LHCN-M2 (cell line): ENCODE measurements around the gene TRAPPC12. TPM values are rescaled to one million over a fixed set of nuclear protein-coding genes. Genes with fewer than 3 reads are reported as not detected.
A peak's percentile ranks its signal among the peaks of the same experiment; 100 is the strongest.

Experiments
- DNase-seq: peaks from one replicate; pipeline ENCODE4 v3.0.0-alpha.2; 2012; ENCODE audit warnings: low read depth
- total RNA-seq: library from RNA; depleted of rRNA; stranded (reverse); fragments of >200 nt; gene quantifications from 2 replicates; pipeline ENCODE4 v1.2.3, GENCODE V29; 2014

TRAPPC12 gene
- total RNA-seq, 1 experiment from 2014 or later = 48.6 TPM

- no peak for DNase-seq
Measured at GRCh38 chr2:3406501-3406900, 27.0 kb downstream of the TRAPPC12 start.

GRCh38 chr2:3408781-3409180, 29.3 kb downstream of the TRAPPC12 start:
- DNase-seq = no peak

GRCh38 chr2:3409627-3410170, 30.2 kb downstream of the TRAPPC12 start:
- no peak for DNase-seq

GRCh38 chr2:3411103-3411502, 31.6 kb downstream of the TRAPPC12 start:
- DNase-seq = no peak

GRCh38 chr2:3413697-3414096, 34.2 kb downstream of the TRAPPC12 start:
- DNase-seq = no peak

- no peak for DNase-seq
Measured at GRCh38 chr2:3414133-3414860, 34.8 kb downstream of the TRAPPC12 start.

GRCh38 chr2:3418766-3419404, 39.4 kb downstream of the TRAPPC12 start:
- no peak for DNase-seq

GRCh38 chr2:3420076-3420768, 40.7 kb downstream of the TRAPPC12 start:
- DNase-seq = no peak

GRCh38 chr2:3420769-3421397, 41.4 kb downstream of the TRAPPC12 start:
- DNase-seq = peak; percentile 21

GRCh38 chr2:3421580-3421979, 42.1 kb downstream of the TRAPPC12 start:
- no peak for DNase-seq

GRCh38 chr2:3422161-3422779, 42.8 kb downstream of the TRAPPC12 start:
- peak; percentile 90 for DNase-seq

- peak; percentile 44 for DNase-seq
Measured at GRCh38 chr2:3423492-3424170, 44.1 kb downstream of the TRAPPC12 start.

- no peak for DNase-seq
Measured at GRCh38 chr2:3424171-3424795, 44.8 kb downstream of the TRAPPC12 start.

GRCh38 chr2:3426615-3427014, 47.1 kb downstream of the TRAPPC12 start:
- no peak for DNase-seq

- DNase-seq = no peak
Measured at GRCh38 chr2:3427272-3427671, 47.8 kb downstream of the TRAPPC12 start.

GRCh38 chr2:3428577-3428976, 49.1 kb downstream of the TRAPPC12 start:
- no peak for DNase-seq

- no peak for DNase-seq
Measured at GRCh38 chr2:3429066-3429610, 49.6 kb downstream of the TRAPPC12 start.

GRCh38 chr2:3430172-3430571, 50.7 kb downstream of the TRAPPC12 start:
- DNase-seq = no peak

- no peak for DNase-seq
Measured at GRCh38 chr2:3430740-3431490, 51.4 kb downstream of the TRAPPC12 start.
